H1 (cell line): ENCODE results near the gene TSPAN4. TPM values are rescaled to one million over a fixed set of nuclear protein-coding genes. Genes with fewer than 3 reads are reported as not detected.

Experiments
- CTBP2 ChIP-seq: IDR thresholded peaks from 2 replicates; pipeline ENCODE4 v1.7.0; 2011; ENCODE audit warnings: borderline replicate concordance, mild to moderate bottlenecking, moderate library complexity, mixed read lengths, low read length; ENCODE audit not compliant: insufficient read depth, insufficient read length
- KDM1A ChIP-seq: fragments of 200-600, 300-600 bp; sonication (generic); IDR thresholded peaks from 2 replicates; pipeline ENCODE4 v1.7.1; 2016; ENCODE audit warnings: mild to moderate bottlenecking, low read length, borderline replicate concordance
- KDM4A ChIP-seq: IDR thresholded peaks from one replicate; pipeline ENCODE4 v1.7.1; 2012; ENCODE audit warnings: low read depth, mild to moderate bottlenecking, moderate library complexity, low read length, inconsistent platforms; ENCODE audit not compliant: severe bottlenecking
- NRF1 ChIP-seq: IDR thresholded peaks from 2 replicates; pipeline ENCODE4 v1.6.1; 2011; ENCODE audit warnings: mild to moderate bottlenecking, low read depth, low read length, improper control_type of control experiment
- SIN3A ChIP-seq, 2 experiments: IDR thresholded peaks in 1 of 2; conservative IDR thresholded peaks in 1 of 2; 2 replicates each; pipeline ENCODE4 v1.6.1; 2011 to 2012; ENCODE audit warnings: low read length in 2 of 2, improper control_type of control experiment in 1 of 2, low read depth in 1 of 2, mild to moderate bottlenecking in 1 of 2
- SP1 ChIP-seq: IDR thresholded peaks from 2 replicates; pipeline ENCODE4 v1.6.1; 2011; ENCODE audit warnings: low read depth, low read length
- YY1 ChIP-seq: IDR thresholded peaks from 2 replicates; pipeline ENCODE4 v1.6.1; 2011; ENCODE audit warnings: low read depth, mild to moderate bottlenecking, low read length
- polyA plus RNA-seq, 7 experiments: library from polyadenylated mRNA; depleted of rRNA in 3 of 7; stranded (reverse) in 5 of 7; unstranded in 2 of 7; fragments of >200 nt in 5 of 7; fragments of 200-250 nt in 2 of 7; gene quantifications; 1 replicate in 5 of 7; 2 replicates in 1 of 7; 4 replicates in 1 of 7; pipeline versions ENCODE4 v1.2.1 to v1.2.3, GENCODE V29; 2011 to 2013; ENCODE audit warnings: missing spikeins in 2 of 7, mixed read lengths in 2 of 7
- total RNA-seq: library from RNA; stranded (reverse); fragmentation: NEBNext Ultra II Directional; extraction: Animal tissue kit (Norgen Biotek cat#: 25700); gene quantifications from 2 replicates; pipeline ENCODE4 v1.2.1, GENCODE V29; 2021
- TF ChIP-seq, protein P1 (sequence below): IDR thresholded peaks from 2 replicates; pipeline ENCODE4 v1.6.1; 2012; ENCODE audit warnings: inconsistent platforms
- TF ChIP-seq, protein P2 (sequence below): fragments of 300-600 bp; sonication (generic); IDR thresholded peaks from 2 replicates; pipeline ENCODE4 v1.7.1; 2012; ENCODE audit warnings: low read length, moderate library complexity, mild to moderate bottlenecking, inconsistent platforms; ENCODE audit not compliant: insufficient replicate concordance

Gene TSPAN4
- total and polyA plus RNA-seq, 2 of the 8 experiments (the other 6 are each of a cell fraction or from before 2014, with no cell fraction given) = 74.1 to 145 TPM

DNA sequence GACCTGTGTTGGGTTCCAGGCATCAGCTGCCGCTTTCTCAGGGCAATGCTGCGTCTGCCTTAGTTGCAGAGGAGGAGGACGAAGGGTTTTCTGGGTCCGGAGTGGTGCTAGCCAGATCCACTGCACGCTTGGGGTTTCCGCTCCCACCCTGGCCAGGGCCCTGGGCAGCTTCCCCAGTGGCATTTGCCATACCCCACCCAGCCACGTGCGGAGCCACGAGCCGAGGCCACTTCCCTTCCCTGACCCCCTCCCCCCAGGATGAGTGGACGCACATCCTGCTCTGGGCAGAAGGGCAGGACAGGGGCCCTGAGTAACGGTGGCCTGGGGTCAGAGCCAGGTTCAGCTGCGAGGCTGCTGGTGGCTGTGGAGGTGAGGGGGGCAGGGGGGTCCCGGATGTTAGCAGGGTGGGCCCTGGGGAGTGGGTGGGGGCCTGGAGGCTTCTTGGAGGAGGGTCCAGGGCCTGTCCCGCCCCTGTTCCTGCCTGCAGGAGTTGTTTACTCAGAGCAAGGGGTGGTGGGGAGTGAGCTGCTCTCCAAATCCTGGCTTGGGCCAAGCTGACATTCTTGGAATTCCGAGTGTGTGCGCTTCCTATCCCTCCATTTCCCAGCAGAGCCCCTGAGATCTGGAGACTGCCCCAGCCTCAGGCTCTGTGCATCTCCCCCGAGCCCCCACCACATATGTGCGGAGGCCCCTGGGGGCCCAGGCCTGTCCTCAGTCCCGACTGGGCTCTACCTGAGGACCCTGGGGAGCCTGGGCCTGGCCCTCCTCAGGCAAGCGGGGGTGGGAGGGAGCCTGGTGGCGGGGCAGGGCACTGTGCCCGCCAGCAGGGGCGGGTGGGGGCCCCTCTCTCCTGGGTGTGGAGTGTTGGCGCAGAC lies 1.4 kb downstream of the TSPAN4 start (continued):
- TF ChIP-seq KDM1A (peak; percentile 13; the same call in 1 of the 2 replicates), NRF1 (no peak), YY1 (peak; percentile 80), CTBP2 (peak; percentile 90), SIN3A (conservative IDR thresholded peaks at IDR 0.05 in 1 of 2, IDR thresholded peaks at IDR 0.05 in 1 of 2; ENCODE audit: low read depth in 1 of 2, low read length in 2 of 2) (peak; percentile 93 to 95; a peak in 3 of 4 replicates), SP1 (peak; percentile 84; the same call in 1 of the 2 replicates), KDM4A (peak; percentile 52)
- TF ChIP-seq, protein P1, sequence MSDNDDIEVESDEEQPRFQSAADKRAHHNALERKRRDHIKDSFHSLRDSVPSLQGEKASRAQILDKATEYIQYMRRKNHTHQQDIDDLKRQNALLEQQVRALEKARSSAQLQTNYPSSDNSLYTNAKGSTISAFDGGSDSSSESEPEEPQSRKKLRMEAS = peak; percentile 77
- TF ChIP-seq, protein P2, sequence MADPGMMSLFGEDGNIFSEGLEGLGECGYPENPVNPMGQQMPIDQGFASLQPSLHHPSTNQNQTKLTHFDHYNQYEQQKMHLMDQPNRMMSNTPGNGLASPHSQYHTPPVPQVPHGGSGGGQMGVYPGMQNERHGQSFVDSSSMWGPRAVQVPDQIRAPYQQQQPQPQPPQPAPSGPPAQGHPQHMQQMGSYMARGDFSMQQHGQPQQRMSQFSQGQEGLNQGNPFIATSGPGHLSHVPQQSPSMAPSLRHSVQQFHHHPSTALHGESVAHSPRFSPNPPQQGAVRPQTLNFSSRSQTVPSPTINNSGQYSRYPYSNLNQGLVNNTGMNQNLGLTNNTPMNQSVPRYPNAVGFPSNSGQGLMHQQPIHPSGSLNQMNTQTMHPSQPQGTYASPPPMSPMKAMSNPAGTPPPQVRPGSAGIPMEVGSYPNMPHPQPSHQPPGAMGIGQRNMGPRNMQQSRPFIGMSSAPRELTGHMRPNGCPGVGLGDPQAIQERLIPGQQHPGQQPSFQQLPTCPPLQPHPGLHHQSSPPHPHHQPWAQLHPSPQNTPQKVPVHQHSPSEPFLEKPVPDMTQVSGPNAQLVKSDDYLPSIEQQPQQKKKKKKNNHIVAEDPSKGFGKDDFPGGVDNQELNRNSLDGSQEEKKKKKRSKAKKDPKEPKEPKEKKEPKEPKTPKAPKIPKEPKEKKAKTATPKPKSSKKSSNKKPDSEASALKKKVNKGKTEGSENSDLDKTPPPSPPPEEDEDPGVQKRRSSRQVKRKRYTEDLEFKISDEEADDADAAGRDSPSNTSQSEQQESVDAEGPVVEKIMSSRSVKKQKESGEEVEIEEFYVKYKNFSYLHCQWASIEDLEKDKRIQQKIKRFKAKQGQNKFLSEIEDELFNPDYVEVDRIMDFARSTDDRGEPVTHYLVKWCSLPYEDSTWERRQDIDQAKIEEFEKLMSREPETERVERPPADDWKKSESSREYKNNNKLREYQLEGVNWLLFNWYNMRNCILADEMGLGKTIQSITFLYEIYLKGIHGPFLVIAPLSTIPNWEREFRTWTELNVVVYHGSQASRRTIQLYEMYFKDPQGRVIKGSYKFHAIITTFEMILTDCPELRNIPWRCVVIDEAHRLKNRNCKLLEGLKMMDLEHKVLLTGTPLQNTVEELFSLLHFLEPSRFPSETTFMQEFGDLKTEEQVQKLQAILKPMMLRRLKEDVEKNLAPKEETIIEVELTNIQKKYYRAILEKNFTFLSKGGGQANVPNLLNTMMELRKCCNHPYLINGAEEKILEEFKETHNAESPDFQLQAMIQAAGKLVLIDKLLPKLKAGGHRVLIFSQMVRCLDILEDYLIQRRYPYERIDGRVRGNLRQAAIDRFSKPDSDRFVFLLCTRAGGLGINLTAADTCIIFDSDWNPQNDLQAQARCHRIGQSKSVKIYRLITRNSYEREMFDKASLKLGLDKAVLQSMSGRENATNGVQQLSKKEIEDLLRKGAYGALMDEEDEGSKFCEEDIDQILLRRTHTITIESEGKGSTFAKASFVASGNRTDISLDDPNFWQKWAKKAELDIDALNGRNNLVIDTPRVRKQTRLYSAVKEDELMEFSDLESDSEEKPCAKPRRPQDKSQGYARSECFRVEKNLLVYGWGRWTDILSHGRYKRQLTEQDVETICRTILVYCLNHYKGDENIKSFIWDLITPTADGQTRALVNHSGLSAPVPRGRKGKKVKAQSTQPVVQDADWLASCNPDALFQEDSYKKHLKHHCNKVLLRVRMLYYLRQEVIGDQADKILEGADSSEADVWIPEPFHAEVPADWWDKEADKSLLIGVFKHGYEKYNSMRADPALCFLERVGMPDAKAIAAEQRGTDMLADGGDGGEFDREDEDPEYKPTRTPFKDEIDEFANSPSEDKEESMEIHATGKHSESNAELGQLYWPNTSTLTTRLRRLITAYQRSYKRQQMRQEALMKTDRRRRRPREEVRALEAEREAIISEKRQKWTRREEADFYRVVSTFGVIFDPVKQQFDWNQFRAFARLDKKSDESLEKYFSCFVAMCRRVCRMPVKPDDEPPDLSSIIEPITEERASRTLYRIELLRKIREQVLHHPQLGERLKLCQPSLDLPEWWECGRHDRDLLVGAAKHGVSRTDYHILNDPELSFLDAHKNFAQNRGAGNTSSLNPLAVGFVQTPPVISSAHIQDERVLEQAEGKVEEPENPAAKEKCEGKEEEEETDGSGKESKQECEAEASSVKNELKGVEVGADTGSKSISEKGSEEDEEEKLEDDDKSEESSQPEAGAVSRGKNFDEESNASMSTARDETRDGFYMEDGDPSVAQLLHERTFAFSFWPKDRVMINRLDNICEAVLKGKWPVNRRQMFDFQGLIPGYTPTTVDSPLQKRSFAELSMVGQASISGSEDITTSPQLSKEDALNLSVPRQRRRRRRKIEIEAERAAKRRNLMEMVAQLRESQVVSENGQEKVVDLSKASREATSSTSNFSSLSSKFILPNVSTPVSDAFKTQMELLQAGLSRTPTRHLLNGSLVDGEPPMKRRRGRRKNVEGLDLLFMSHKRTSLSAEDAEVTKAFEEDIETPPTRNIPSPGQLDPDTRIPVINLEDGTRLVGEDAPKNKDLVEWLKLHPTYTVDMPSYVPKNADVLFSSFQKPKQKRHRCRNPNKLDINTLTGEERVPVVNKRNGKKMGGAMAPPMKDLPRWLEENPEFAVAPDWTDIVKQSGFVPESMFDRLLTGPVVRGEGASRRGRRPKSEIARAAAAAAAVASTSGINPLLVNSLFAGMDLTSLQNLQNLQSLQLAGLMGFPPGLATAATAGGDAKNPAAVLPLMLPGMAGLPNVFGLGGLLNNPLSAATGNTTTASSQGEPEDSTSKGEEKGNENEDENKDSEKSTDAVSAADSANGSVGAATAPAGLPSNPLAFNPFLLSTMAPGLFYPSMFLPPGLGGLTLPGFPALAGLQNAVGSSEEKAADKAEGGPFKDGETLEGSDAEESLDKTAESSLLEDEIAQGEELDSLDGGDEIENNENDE = no peak
